M059J (cell line): ENCODE measurements around the gene NID1. TPM values are rescaled to one million over a fixed set of nuclear protein-coding genes. Genes with fewer than 3 reads are reported as not detected.

Experiments
- DNase-seq: peaks from one replicate; pipeline ENCODE4 v3.0.0-alpha.2; 2012; ENCODE audit warnings: low read depth
- total RNA-seq: library from RNA; depleted of rRNA; stranded (reverse); fragments of >200 nt; shearing (Covaris generic); gene quantifications from 2 replicates; pipeline ENCODE4 v1.2.3, GENCODE V29; 2014

Gene NID1
- total RNA-seq, 1 experiment from 2014 or later: 60.4 TPM

DNA sequence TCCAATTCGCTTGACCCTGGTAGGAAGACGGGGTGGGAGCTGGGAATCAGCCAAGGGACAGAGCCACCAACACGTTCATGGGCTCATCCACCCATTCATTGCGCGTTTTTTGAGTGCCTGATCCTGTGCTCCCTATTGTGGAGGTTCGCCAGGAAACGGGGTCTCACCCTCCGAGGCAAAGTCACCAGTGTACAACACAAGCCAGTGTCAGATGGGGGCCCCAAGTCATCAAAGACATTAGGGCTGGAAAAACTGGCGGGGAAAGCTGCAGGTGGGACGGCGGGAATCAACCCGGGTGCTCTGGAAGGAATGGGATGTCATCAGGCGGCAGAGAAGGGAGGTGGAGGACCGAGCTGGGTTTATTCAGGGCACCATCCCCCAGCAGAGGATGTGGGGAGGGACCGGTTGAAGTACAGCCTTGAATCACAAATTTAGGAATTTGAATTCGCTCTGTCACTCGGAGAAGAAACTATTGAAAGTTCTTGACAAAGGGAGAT is 667 bp upstream of the NID1 start:
- no peak for DNase-seq

DNA sequence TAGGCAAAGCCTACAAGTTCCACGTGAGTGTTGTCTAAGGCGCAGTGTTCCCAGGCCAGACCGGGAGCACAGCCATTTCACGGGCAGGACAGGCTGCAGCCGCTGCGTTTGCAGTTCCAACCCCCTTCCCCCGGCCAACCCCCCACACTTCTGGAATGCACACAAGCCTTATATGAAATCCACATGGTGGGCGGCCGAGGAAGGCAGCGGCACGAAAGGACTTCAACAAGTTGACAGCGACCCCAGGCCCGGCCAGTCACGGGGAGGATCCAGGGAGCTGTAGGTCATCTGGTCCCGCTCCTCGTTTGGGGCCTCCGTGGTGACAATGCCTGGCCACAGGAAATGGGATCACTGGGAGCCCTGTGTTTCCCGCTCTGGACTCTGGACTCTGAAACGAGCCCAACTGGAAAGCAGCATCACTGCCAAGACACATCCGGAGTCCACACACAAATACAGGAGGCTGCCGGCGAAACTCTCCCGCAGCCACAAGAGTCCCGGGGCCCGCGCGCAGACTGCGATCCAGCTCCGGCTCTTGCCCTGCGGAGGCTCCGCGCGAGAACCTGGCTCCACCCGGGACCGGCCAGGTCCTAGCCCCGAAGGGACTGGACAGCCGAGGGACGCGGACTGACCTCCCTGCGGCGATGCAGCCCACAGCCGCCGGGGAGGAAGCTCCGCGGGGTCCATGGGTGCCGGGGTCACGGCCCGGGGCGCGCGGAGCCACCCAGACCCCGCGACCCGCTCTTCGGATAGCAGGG is 794 bp downstream of the NID1 start:
- peak; percentile 80 for DNase-seq

GRCh38 chr1:236063551-236063918 is 1.4 kb downstream of the NID1 start:
- DNase-seq: no peak

- DNase-seq: no peak
These were observed 4.6 kb downstream of the NID1 start for GRCh38 chr1:236060286-236060685.

GRCh38 chr1:236059011-236059410 is 5.9 kb downstream of the NID1 start:
- DNase-seq: no peak

DNA sequence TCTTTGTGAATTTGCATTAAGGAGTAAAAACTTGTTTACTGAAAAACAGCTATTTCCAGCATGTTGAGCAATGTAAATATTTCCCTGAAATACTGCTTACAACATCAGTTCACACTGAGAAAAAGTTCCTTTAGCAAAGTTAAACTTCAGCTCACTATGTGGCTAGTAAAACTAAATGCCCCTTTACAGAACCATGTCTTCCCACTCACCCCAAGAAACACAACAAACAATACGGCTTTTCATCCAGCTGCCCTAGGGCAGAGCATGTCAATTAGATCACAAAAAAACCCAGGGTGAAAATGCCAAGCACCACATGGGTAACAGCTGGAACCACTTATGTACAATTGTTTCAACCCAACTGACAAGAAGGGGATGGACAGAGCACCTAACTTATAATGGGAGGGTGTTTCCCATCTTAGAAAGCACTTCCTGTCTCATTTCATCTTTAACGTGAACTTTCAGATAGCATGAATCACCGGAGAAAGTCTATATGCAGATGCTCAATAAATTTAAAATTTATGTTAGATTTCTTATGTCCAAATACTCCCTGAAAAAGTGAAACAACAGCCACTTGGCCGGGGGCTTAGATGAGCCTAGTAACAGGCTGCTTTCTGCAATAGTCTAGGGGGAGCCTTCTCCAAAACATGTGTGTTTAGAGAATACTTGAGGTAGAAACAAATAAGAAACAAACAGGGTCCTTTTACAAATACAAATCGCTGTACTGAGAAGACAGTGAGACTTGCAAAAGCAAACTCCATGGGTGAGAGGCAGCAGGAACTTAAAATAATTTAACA is 6.6 kb downstream of the NID1 start:
- DNase-seq: peak; percentile 50

DNA sequence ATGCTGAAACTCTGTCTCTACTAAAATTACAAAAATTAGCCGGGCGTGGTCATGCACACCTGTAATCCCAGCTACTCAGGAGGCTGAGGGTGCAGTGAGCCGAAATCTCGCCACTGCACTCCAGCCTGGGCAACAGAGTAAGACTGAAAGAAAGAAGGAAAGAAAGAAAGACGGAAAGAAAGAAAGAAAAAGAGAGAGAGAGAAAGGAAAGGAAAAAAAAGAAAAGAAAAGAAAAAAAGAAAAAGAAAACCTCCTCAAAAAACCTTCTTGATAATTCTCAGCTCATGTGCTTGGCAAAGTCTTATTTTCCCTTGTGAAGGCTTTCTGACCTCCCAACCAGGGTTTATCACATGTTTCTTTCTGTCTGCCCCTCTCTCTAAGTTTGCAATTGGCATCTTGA is 7.3 kb downstream of the NID1 start:
- DNase-seq: no peak

GRCh38 chr1:236052232-236052993 is 12.5 kb downstream of the NID1 start:
- no peak for DNase-seq

- DNase-seq: no peak
These were observed 13.6 kb downstream of the NID1 start for GRCh38 chr1:236051242-236051791.

- DNase-seq: no peak
These were observed 19.1 kb downstream of the NID1 start for GRCh38 chr1:236045771-236046170.

DNA sequence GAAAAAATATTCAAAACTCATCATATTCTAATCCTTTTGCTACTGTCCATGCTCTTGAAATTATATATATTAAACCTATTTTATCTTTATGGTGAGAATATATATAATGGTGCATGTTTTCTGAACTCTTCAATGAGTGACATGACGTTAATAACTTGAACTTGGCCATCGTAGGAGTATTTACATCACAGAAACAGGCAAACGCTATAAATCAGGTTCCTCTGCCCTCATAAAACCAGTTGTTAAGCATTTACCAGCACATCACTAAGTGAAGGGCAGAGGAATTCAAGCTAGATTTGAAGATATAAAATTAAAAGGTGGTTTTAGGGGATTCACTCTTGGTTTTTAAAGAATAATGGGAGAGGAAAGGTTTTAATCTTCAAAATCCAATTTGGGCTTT is 20.5 kb downstream of the NID1 start:
- DNase-seq: no peak

GRCh38 chr1:236041631-236042618 is 23.0 kb downstream of the NID1 start:
- DNase-seq: no peak

DNA sequence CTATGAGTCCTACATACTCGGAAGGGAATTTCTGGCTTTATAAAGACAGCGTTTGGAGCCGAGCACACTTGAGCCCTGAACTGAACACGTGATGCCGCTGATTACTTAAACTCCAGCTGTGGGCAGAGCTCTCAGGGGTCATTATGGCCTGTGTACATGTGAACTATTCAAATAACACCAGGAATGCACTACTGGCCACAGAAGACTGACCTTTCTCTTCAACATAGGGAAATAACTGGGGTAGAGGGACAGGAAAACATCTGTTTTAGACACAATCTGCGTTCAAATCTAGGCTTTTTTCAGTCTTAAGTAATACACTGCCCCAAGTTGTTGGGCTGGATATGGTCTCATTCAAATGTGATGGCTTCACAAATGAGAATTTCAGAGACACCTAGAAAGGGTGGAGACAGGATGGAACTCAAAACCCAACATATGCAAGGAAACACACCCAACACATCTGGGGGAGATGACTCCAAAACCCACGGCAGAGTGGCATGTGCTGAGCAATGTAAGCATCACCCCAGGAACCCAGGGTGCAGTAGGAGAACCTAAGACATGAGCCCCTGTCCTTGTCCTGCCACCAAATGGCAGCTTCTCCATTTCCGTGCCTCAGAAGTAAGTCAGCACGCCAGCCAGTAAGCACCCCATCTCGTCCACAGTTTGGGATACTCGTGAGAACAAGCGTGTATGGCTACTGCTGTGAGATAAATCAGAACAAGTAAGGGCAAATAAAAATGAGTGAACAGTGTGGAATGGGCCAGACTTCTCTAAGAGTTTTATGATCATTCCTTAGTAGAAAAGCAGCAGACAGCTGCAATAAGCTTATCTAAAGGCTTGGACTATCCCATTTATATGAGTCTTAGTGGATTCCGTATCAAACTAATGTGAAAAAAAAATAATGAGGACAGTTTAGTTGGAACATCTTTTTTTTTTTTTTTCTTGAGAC is 24.9 kb downstream of the NID1 start:
- no peak for DNase-seq

- no peak for DNase-seq
These were observed 26.9 kb downstream of the NID1 start for GRCh38 chr1:236038034-236038433.

DNA sequence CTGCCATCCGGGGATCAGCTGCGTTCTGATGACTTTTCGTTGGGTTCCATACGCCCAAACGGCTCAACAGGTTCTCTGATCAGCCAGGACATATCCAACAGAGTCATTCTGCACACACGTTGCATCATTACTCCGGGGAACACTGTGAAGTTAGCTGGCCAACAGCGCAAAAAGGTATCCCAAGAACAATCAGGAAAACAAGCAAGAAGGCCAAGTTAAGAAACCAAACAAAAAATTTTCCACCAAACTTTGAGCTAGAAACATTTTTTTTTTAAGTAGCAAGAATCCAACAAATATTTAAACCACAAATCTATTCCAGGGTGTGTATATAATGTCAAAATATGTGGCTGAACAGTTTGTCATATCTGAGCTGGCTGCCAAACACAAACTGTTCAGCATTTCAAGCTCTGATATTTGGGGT is 29.2 kb downstream of the NID1 start:
- DNase-seq: no peak

DNA sequence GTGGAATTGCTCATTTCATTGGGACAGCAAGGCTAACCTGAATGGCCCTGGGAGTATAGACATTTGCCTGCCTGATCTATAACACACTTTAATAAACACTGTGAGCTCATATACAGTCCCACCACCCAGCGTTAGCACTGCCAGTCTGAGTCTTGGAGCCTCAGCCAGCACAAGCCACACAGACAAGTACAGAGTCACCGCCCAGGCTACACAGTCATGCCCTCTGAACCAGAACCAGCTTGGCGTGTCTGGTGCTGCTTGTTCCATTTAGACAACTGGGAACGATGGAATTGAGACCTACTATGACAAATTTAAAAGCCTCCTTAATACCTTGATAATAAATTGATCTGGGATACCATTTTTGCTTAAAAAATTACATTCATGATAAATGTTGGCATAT is 31.6 kb downstream of the NID1 start:
- no peak for DNase-seq

DNA sequence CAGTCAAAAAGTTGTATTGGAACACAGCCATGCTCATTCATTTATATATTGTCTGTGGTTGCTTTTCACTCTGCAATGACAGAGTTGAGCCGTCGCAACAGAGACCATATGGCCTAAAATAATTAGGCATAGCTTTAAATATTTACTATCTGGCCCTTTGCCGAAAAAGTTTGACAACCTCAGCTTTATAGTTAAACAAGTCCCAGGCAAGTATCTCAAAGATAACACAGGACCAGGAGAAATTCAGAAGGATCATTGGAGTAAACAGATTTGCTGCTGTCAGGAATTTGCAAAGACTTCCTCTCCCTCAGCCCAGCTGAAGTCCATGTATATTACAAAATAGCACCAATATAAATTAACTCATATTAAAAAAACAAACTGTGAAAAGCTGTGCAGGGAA is 34.4 kb downstream of the NID1 start:
- DNase-seq: no peak

DNA sequence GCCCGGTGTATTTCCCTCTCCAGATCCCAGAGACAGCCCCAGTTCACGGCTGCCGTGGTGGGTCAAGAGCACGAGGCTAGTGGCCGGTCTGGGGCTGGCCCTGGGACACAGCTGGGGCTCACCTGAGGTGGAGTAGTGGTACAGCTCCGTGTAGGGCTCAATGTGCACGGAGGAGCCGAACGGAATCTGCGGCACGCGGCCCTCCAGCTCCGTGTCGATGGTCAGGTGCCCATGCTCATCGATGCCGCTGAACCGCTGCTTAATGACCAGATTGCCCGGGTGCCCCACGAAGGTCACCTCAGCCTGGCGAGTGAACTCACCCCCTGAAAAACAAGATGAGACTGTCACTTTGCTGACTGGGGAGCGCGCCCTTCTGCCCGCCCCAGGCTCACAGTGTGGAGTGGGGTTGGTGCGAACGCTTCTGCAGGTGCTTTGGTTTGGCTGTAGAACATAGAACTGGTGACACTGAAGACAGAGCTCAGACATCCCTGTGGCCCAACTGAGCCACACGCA is 35.4 kb downstream of the NID1 start:
- no peak for DNase-seq

- no peak for DNase-seq
These were observed 37.8 kb downstream of the NID1 start for GRCh38 chr1:236027104-236027503.
